DND-41 (cell line): ENCODE measurements around the gene PLEKHG3.
A peak's percentile ranks its signal among the peaks of the same experiment; 100 is the strongest.

Source experiments
- ATAC-seq: fragments of 200-7000 bp; cut with Tn5 transposase; 3 replicates; pipeline ENCODE4 v1.9.1; 2021; ENCODE audit warnings: low read depth; ENCODE audit not compliant: insufficient read depth
- DNase-seq: peaks from one replicate; pipeline ENCODE4 v3.0.0-alpha.2; 2020
- H2AFZ ChIP-seq: 2 replicates; pipeline ENCODE4 v1.6.0; 2012; ENCODE audit warnings: low read depth, low read length
- H3K27ac ChIP-seq: 2 replicates; pipeline ENCODE4 v1.5.1; 2012; ENCODE audit warnings: low read length, inconsistent platforms
- H3K27me3 ChIP-seq: fragments of 200-600 bp; sonication (generic); 2 replicates; pipeline ENCODE4 v1.6.0; 2012; ENCODE audit warnings: low read length, mild to moderate bottlenecking, inconsistent platforms; ENCODE audit not compliant: insufficient read depth, poor library complexity
- H3K36me3 ChIP-seq: 2 replicates; pipeline ENCODE4 v1.5.1; 2012; ENCODE audit warnings: low read length, inconsistent platforms; ENCODE audit not compliant: insufficient read depth
- H3K4me1 ChIP-seq: 2 replicates; pipeline ENCODE4 v1.5.1; 2012; ENCODE audit warnings: mild to moderate bottlenecking, low read length; ENCODE audit not compliant: insufficient read depth
- H3K4me2 ChIP-seq: 2 replicates; pipeline ENCODE4 v1.6.0; 2012; ENCODE audit warnings: mild to moderate bottlenecking, moderate library complexity, low read length, inconsistent platforms; ENCODE audit not compliant: insufficient read depth
- H3K4me3 ChIP-seq, 2 experiments: fragments of 200-600 bp in 1 of 2; shearing (Covaris generic) in 1 of 2; 2 replicates each; pipeline ENCODE4 v1.5.1; 2012 to 2016; ENCODE audit warnings: inconsistent platforms in 2 of 2, low read length in 2 of 2, mild to moderate bottlenecking in 2 of 2, low read depth in 1 of 2, moderate library complexity in 1 of 2
- H3K79me2 ChIP-seq: 2 replicates; pipeline ENCODE4 v1.6.0; 2012; ENCODE audit warnings: low read length, inconsistent platforms; ENCODE audit not compliant: insufficient read depth
- H3K9ac ChIP-seq: 2 replicates; pipeline ENCODE4 v1.6.0; 2012; ENCODE audit warnings: low read depth, mild to moderate bottlenecking, inconsistent platforms, low read length, moderate library complexity
- H3K9me3 ChIP-seq: 2 replicates; pipeline ENCODE4 v1.5.1; 2012; ENCODE audit warnings: low read length, moderate library complexity, mild to moderate bottlenecking, inconsistent platforms; ENCODE audit not compliant: insufficient read depth, severe bottlenecking
- H4K20me1 ChIP-seq: 2 replicates; pipeline ENCODE4 v1.6.0; 2012; ENCODE audit warnings: low read length; ENCODE audit not compliant: insufficient read depth
- EZH2 ChIP-seq: IDR thresholded peaks from 3 replicates; pipeline ENCODE4 v1.6.1; 2012; ENCODE audit warnings: borderline replicate concordance, low read depth, mild to moderate bottlenecking, moderate library complexity, low read length, inconsistent platforms; ENCODE audit not compliant: severe bottlenecking
- TF ChIP-seq, protein P1 (sequence below): IDR thresholded peaks from 2 replicates; pipeline ENCODE4 v1.5.1; 2012; ENCODE audit warnings: borderline replicate concordance, low read length, moderate library complexity, mild to moderate bottlenecking; ENCODE audit not compliant: poor library complexity, severe bottlenecking; ENCODE audit errors: extremely low read depth

The PLEKHG3 gene

GRCh38 chr14:64680714-64681065 lies 23.5 kb upstream of the PLEKHG3 start:
- no peaks in the 10 kb centered on the region for H3K36me3 ChIP-seq
- no peak overlapping the region for H3K27ac ChIP-seq
- DNase-seq (no peak), ATAC-seq (no peak)
- TF ChIP-seq, protein P1, sequence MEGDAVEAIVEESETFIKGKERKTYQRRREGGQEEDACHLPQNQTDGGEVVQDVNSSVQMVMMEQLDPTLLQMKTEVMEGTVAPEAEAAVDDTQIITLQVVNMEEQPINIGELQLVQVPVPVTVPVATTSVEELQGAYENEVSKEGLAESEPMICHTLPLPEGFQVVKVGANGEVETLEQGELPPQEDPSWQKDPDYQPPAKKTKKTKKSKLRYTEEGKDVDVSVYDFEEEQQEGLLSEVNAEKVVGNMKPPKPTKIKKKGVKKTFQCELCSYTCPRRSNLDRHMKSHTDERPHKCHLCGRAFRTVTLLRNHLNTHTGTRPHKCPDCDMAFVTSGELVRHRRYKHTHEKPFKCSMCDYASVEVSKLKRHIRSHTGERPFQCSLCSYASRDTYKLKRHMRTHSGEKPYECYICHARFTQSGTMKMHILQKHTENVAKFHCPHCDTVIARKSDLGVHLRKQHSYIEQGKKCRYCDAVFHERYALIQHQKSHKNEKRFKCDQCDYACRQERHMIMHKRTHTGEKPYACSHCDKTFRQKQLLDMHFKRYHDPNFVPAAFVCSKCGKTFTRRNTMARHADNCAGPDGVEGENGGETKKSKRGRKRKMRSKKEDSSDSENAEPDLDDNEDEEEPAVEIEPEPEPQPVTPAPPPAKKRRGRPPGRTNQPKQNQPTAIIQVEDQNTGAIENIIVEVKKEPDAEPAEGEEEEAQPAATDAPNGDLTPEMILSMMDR, result no peak
- TF ChIP-seq EZH2, result no peak
- H3K9ac ChIP-seq, result no peak overlapping the region
- no peaks in the 10 kb centered on the region for H3K4me1 ChIP-seq
- H3K79me2 ChIP-seq, result no peaks in the 10 kb centered on the region
- no peak overlapping the region for H3K4me2 ChIP-seq
- H3K9me3 ChIP-seq, result no peaks in the 10 kb centered on the region
- peaks cover 9% of the 10 kb centered on the region for H3K27me3 ChIP-seq
- no peak overlapping the region for H2AFZ ChIP-seq
- H4K20me1 ChIP-seq, result no peaks in the 10 kb centered on the region; the same call in 1 of the 2 replicates
- H3K4me3 ChIP-seq, result no peak overlapping the region

GRCh38 chr14:64681796-64682710 lies 22.2 kb upstream of the PLEKHG3 start:
- H3K9ac ChIP-seq, result no peak overlapping the region

GRCh38 chr14:64682843-64683242 lies 21.4 kb upstream of the PLEKHG3 start:
- H3K4me2 ChIP-seq, result no peak overlapping the region
- DNase-seq, result no peak
- no peaks in the 10 kb centered on the region for H3K79me2 ChIP-seq
- H3K27ac ChIP-seq, result no peak overlapping the region
- H3K4me3 ChIP-seq, result no peak overlapping the region
- no peaks in the 10 kb centered on the region for H3K27me3 ChIP-seq
- no peaks in the 10 kb centered on the region for H3K4me1 ChIP-seq
- TF ChIP-seq, protein P1, result no peak
- no peak overlapping the region for H2AFZ ChIP-seq
- no peaks in the 10 kb centered on the region for H4K20me1 ChIP-seq
- no peak for ATAC-seq
- H3K9me3 ChIP-seq, result no peaks in the 10 kb centered on the region
- no peak overlapping the region for H3K9ac ChIP-seq
- H3K36me3 ChIP-seq, result no peaks in the 10 kb centered on the region

More at GRCh38 chr14:64681796-64682710, 22.2 kb upstream of the PLEKHG3 start:
- H3K4me1 ChIP-seq, result no peaks in the 10 kb centered on the region
- no peaks in the 10 kb centered on the region; the same call in 1 of the 2 replicates for H4K20me1 ChIP-seq
- DNase-seq (no peak), ATAC-seq (peak; percentile 27; the same call in 1 of the 3 replicates)
- H3K27ac ChIP-seq, result no peak overlapping the region
- H3K4me2 ChIP-seq, result no peak overlapping the region
- TF ChIP-seq, protein P1, result no peak
- TF ChIP-seq EZH2, result no peak
- no peaks in the 10 kb centered on the region for H3K79me2 ChIP-seq
- H2AFZ ChIP-seq, result no peak overlapping the region
- peaks cover 4% of the 10 kb centered on the region for H3K27me3 ChIP-seq
- H3K36me3 ChIP-seq, result no peaks in the 10 kb centered on the region
- no peaks in the 10 kb centered on the region for H3K9me3 ChIP-seq
- no peak overlapping the region for H3K4me3 ChIP-seq
